HTR-8/SVneo (cell line): Measurements from ENCODE around the gene TEX44.
"Not testable (repeated sequence)": the region's sequence is repeated elsewhere in the genome, so short reads cannot be mapped to it uniquely, and the experiment has no call there.

ENCODE experiments used
- DNase-seq: peaks from one replicate; pipeline ENCODE4 v3.0.0; 2011; ENCODE audit warnings: low spot score, mixed read lengths; ENCODE audit not compliant: insufficient read length
- FAIRE-seq: peaks from 2 replicates; lab custom pipeline; 2011; peaks lifted over from hg19 to GRCh38; lab: Jason Lieb, UNC

TEX44 gene

DNA sequence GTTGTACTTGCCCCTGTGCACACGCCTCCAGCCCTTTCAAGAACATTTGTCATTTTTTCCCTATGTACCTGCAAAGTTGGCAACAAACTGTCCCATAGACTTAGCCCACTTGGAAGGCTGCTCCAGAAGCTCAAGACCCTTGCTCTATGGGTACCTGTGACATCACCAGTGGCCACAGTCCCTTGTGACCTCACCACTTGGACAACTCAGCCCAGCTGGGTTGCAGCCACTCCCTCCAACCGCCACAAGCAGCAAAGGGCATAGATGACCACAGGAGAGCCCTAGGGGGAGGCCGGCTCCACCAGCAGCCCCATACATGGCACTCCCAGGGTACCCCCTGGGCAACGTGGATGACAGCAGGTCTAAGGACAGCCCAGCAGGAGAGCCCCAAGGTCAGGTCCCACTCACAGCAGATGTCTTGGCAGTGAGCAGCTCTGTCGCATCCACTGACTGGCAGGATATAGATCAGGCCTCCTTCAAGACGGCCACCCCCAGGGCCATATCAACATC, at the start of gene TEX44:
Gene TEX44, plus strand, starts transcription at position 229 of the 510 bp plus-strand sequence. Its CDS starts 88 bp downstream, at position 317.
- DNase-seq (no peak), FAIRE-seq (no peak)

GRCh38 chr2:231545105-231545902, 47.4 kb upstream of the TEX44 start:
- no peak for DNase-seq
- no peak for FAIRE-seq

GRCh38 chr2:231546014-231546715, 46.5 kb upstream of the TEX44 start:
- DNase-seq (no peak), FAIRE-seq (no peak)

DNA sequence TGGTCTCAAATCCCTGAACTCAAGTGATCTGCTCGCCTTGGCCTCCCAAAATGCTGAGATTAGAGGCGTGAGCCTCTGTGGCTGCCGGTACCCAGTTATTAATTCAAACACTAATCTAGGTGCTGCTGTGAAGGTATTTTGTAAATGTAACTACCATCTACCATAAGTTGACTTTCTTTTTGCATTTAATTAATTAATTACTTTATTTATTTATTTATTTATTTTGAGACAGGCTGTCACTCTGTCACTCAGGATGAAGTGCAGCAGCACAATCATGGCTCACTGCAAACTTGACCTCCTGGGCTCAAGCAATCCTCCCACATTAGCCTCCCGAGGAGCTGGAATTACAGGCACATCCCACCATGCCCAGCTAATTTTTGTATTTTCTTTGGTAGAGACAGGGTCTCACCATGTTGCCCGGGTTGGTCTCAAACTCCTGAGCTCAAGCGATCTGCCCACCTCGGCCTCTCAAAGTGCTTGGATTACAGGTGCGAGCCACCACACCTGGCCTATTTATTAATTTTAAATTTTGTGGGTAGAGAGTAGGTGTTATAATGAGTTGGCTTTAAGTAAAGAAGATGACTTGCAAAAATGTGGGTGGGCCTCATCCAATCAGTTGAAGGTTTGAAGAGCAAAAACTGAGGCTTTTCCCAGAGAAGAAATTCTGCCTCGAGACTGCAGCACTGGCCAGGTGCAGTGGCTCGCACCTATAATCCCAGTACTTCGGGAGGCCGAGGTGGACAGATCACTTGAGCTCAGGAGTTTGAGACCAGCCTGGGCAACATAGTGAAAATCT, 45.2 kb upstream of the TEX44 start:
- no peak for FAIRE-seq

DNA sequence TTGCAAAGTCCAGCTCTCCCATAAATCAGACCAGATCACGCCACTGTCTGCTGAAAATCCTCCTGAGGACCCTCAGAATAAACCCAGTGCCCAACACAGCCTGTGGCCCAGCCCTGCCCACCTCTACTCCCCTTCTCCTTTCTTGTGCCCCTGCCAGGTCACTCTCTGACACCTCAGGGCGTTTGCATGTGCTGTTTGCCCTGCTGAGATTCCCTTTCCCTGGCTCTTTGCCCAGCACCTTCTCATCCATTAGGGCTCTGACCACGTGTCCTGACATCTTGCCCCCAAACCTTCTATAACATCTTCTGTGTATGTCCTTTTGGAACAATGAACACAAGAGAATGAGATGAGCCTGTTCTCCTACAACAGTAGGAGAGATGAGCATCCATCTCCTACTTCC, 43.9 kb upstream of the TEX44 start:
- FAIRE-seq = no peak
- DNase-seq = no peak

More for the DNA sequence above, 45.2 kb upstream of the TEX44 start:
- no peak for DNase-seq

- FAIRE-seq (no peak), DNase-seq (no peak)
Observed at GRCh38 chr2:231549446-231550239, 43.0 kb upstream of the TEX44 start.

GRCh38 chr2:231552752-231553151, 39.9 kb upstream of the TEX44 start:
- FAIRE-seq (no peak), DNase-seq (no peak)

- no peak for DNase-seq
- FAIRE-seq = no peak
Observed at GRCh38 chr2:231554327-231554726, 38.3 kb upstream of the TEX44 start.

GRCh38 chr2:231554748-231555545, 37.7 kb upstream of the TEX44 start:
- FAIRE-seq = no peak
- no peak for DNase-seq

- FAIRE-seq, DNase-seq: not testable (repeated sequence)
Observed at GRCh38 chr2:231556496-231556895, 36.2 kb upstream of the TEX44 start.

DNA sequence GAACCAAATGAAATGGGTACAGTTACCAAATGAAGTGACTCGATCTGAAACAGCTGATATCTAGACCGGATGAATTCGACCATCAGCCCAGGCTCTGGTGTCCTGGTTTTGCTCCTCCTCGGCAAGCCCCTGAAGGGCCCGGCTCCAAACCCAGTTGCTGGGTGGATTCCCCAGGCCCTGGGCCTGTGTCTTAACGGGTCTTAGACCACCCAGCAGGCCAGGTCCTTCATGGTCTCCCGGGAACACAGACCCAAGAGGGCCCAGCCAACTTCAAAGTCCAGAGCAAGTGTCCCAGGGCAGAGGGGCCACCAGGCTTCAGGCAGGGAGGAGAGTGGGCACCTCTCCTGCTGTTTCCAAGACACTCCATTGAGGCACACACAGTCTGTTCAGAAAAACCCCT, 35.7 kb upstream of the TEX44 start:
- DNase-seq = no peak
- FAIRE-seq = no peak

DNA sequence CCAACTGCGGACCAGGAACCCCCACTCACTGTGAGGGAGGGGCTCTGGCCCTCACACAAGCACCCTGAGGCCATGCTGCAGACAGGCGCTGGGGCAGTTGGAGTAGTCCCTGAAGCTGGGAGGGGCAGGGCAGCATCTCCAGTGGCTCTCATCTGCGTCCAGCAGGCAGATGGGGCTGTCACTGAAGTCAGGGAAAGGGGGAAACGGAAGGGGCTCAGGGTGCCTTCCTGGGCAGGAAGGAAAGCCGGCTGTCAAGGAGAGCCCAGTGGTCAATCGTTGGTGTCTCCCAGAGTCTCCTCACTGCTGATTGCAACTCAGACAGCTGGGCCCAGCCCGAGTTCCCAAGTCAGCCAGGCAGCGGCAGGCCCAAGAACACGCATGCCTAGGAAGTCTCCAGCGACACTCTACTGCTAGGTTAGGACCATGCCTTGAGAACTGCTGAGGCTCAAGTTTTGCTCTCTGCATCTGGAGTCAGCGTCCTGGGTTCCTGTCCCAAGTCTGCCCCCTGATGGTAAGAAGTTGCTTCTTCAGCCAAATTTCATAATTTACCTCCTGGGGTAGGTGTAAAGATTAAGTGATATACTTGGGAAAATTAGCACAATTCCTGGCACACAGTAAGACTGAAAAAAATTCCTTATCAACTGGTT, 35.0 kb upstream of the TEX44 start:
- peak; percentile 84 for DNase-seq

GRCh38 chr2:231563378-231563961, 29.2 kb upstream of the TEX44 start:
- peak; percentile 83 for DNase-seq
- peak; percentile 26 for FAIRE-seq

More for the DNA sequence above, 35.0 kb upstream of the TEX44 start:
- FAIRE-seq = peak; percentile 31

DNA sequence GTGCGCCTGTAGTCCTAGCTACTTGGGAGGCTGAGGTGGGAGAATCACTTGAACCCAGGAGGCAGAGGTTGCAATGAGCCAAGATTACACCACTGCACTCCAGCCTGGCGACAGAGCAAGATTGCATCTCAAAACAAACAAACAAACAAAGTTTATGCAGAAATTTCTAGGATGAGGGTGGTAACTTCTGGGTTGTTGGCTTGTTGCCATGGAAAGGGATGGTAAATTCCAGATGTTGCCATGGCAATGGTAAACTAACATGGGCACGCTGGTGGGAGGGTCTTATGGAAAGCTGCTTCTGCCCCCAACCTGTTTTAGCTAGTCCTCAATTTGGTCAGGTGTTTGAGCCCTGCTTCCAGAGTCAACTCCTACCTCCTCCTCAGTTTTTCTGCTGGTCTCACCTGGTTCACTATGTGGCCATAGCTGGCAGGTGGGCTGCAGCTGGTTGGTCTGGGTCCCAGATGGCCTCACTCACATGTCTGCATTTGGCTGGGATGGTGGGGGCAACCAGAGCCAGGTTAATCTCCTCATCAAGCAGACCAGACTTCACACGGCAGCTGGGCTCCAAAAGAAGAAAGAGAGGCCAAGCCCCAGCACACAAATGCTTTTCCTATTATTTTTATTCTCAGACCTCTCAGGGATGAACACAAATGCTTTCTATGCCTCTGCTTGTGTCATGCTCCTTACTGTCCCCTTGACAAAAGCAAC, 26.6 kb upstream of the TEX44 start:
- no peak for FAIRE-seq

DNA sequence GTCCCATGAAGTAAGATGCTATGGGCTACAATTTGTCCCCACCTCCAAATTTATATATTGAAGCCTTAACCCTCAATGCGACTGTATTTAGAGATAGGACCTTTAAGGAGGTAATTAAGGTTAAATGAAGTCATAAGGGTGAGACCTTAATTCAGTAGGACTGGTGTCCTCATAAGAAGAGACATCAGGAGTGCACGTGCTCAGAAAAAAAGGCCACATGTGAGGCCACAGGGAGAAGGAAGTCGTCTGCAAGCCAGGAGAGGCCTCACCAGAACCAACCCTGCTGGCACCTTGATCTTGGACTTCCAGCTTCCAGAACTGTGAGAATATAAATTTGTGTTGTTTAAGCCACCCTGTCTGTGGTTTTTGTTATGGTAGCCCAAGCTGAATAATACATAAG, 25.5 kb upstream of the TEX44 start:
- no peak for FAIRE-seq
- DNase-seq = no peak

More for the DNA sequence above, 26.6 kb upstream of the TEX44 start:
- DNase-seq = no peak

- FAIRE-seq (no peak), DNase-seq (no peak)
Observed at GRCh38 chr2:231568098-231568784, 24.4 kb upstream of the TEX44 start.
